Inferior parietal cortex (tissue), 1 donor: ENCODE results near the gene KCNN1.
"Not testable (repeated sequence)": the region's sequence is repeated elsewhere in the genome, so short reads cannot be mapped to it uniquely, and the experiment has no call there.

ENCODE experiments used
- DNase-seq: peaks from one replicate; pipeline ENCODE4 v3.0.0-alpha.2; 2016; ENCODE audit errors: extremely low spot score

The KCNN1 gene

DNA sequence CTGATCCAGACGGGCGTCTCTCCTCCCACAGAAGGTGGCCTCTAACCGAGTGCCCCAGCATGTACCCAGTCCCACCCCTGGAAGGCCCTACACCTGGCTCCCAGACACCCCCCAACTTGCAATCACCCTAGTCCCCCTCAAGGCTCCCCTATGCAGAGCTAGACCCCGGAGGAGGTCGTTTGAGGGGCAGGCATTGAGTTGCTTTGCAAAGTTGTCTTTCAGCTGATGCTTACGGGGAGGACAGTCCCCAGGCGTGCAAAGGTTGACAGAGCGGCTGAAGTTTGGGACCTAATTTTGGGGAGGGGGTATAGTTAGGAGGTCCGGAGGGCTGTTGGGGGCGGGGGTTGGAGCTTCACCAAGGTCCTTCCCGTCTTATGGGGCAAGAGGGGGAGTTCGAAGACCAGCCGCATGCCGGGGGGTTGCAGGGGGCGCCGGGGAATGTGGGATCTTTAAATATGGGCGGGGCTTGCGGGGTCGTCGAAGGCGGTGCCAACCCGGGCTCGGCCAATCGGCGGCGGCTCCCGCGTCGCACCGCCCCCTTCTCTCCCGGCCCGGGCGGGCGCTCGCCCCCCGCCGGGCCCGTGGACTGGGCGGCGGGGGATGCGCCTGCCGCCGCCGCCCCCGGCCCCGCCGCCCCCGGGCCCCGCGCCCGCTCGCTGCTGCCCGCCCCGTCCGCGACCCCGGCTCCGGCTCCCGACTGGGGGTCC is at the start of gene KCNN1:
Gene KCNN1 (plus strand): TSS at position 558 of the 707 bp plus-strand sequence. CDS start 6,782 bp downstream, outside the sequence.
- DNase-seq: no peak

- DNase-seq: not testable (repeated sequence)
These were observed 48.8 kb upstream of the KCNN1 start for GRCh38 chr19:17918151-17918550.

DNA sequence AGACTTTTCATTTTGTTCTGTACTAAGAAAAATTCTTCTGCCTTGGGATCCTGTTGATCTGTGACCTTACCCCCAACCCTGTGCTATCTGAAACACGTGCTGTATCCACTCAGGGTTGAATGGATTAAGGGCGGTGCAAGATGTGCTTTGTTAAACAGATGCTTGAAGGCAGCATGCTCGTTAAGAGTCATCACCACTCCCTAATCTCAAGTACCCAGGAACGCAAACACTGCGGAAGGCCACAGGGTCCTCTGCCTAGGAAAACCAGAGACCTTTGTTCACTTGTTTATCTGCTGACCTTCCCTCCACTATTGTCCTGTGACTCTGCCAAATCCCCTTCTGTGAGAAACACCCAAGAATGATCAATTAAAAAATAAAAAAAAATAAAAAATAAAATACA is 47.8 kb upstream of the KCNN1 start:
- not testable (repeated sequence) for DNase-seq

GRCh38 chr19:17920527-17920926 is 46.4 kb upstream of the KCNN1 start:
- no peak for DNase-seq

DNA sequence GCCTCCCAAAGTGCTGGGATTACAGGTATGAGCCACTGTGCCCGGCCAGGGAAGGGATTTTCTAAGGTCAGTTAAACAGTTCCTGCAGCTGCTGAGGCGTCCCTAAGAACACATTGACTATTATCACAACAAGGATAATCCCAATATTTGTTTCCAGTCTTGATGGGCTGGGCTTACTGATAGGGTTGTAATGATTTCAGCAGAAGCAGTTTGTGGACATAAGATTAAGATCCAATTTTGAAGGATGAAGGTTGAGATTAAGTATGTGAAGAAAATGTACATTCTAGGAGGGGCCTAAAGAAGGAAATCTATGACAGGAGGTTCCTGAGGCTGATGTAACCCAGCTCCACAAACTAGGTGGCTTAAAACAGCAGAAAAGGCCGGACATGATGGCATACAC is 44.8 kb upstream of the KCNN1 start:
- DNase-seq: no peak

GRCh38 chr19:17926044-17926443 is 40.9 kb upstream of the KCNN1 start:
- DNase-seq: no peak

DNA sequence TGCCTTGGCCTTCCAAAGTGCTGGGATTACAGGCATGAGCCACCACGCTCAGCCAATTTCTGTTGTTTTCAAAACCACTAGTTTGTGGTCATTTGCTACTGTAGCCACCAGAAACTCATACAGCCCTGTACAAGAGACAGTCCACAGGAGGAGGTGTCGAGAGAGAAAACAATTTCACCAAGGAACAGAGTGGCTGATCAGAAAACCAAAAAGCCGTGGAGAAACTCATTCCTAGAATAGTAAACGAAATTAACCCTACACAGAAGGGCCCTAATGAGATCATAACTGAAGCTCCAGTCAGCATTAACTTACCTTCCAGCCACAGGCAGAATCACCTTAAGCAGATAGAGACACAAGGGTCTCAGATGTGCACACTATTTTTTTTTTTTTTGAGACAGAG is 37.9 kb upstream of the KCNN1 start:
- no peak for DNase-seq

DNA sequence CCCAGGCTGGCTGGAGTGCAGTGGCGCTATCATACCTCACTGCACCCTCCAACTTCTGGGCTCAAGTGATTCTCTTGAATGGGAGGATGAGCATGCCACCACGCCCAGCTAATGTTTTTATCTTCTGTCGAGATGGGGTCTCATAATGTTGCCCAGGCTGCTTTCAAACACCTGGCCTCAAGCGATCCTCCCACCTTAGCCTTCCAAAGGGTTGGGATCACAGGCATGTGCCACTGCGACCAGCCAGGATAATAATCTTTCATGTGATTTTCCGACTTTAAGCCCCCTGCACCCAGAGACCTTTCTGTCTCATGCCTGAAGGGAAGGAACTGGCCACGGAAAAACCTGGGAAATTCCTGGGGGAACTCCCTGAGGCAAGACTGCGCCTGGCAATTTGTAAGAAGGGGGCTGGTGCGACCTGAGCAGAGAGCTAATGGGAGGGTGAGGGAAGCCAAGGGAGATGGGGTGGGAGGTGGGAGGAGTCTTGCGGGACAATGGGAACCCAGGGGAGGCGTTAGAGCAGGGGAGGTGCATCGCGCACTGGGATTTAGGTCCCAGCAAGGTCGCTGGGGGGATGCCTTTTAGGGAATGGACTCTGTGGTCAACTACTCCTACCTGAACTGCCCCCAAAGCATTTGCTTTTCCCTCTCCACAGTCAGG is 35.2 kb upstream of the KCNN1 start:
- no peak for DNase-seq

- peak; percentile 88 for DNase-seq
These were observed 34.2 kb upstream of the KCNN1 start, which contains the start of gene CCDC124 for GRCh38 chr19:17932485-17933338. Gene CCDC124, plus strand, starts transcription at chr19:17933015. Its CDS starts 3,406 bp downstream, at chr19:17936421.

- DNase-seq: no peak
These were observed 33.3 kb upstream of the KCNN1 start for GRCh38 chr19:17933414-17934129.

DNA sequence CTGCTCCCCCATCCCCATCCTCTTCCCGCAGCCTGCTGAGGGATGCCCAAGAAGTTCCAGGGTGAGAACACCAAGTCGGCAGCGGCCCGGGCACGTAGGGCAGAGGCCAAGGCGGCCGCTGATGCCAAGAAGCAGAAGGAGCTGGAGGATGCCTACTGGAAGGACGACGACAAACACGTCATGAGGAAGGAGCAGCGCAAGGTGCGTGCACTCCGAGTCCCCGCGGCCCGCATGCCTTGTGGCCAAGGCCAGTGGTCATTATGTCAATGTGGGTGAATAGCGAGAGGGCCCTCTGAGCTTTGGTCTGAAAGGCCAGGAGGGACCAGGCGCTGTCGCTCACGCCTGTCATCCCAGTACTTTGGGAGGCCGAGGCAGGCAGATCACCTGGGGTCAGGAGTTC is 30.5 kb upstream of the KCNN1 start:
- DNase-seq: no peak

GRCh38 chr19:17937371-17937900 is 29.5 kb upstream of the KCNN1 start:
- no peak for DNase-seq

DNA sequence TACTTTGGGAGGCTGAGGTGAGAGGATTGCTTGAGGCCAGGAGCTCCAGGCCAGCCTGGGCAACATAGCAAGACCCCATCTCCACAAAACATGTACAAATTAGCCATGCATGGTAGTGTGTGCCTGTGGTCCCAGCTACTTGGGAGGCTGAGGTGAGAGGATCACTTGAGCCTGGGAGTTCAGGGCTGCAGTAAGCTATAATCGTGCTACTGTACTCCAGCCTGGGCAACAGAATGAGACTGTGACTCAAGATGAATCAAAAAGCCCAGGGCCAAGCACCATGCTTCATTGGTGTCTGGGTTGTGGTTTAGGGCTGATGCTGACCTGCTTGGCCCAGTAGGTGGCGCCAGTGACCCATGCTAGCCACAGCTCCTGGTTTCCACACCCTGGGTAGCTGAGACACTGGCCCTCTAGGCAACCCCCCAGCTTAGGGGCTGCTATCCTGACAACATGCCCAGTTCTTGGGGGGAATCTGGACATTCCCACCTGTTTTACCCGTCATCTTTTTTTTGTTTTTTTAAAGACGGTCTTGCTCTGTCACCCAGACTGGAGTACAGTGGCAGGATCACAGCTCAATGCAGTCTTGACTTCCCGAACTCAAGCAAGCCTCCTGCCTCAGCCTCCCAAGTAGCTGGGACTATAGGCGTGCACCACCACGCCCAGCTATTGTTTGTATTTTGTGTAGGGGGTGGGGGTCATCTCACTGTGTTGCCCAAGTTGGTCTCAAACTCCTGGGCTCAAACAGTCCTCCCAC is 28.6 kb upstream of the KCNN1 start:
- peak; percentile 80 for DNase-seq

DNA sequence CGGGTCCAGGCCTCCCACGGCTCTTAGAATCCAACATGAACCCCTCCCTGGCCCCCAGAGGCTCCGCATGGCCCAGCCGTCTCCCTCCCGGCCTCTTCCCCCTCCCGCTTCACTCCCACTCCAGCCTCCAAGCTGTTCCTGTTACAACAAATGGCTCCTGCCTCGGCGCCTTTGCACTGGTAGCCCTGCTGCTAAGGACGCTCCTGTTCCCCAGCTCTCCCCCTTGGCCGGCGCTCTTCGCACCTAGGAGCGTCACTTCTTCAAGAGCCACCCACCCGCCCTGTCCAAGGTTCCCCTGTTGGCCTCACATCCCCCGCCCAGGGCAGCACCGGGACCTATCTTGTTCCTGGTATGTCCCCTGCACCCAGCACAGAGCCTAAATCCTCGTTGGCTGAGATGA is 24.7 kb upstream of the KCNN1 start:
- DNase-seq: no peak

- DNase-seq: no peak
These were observed 24.2 kb upstream of the KCNN1 start for GRCh38 chr19:17942582-17943273.

DNA sequence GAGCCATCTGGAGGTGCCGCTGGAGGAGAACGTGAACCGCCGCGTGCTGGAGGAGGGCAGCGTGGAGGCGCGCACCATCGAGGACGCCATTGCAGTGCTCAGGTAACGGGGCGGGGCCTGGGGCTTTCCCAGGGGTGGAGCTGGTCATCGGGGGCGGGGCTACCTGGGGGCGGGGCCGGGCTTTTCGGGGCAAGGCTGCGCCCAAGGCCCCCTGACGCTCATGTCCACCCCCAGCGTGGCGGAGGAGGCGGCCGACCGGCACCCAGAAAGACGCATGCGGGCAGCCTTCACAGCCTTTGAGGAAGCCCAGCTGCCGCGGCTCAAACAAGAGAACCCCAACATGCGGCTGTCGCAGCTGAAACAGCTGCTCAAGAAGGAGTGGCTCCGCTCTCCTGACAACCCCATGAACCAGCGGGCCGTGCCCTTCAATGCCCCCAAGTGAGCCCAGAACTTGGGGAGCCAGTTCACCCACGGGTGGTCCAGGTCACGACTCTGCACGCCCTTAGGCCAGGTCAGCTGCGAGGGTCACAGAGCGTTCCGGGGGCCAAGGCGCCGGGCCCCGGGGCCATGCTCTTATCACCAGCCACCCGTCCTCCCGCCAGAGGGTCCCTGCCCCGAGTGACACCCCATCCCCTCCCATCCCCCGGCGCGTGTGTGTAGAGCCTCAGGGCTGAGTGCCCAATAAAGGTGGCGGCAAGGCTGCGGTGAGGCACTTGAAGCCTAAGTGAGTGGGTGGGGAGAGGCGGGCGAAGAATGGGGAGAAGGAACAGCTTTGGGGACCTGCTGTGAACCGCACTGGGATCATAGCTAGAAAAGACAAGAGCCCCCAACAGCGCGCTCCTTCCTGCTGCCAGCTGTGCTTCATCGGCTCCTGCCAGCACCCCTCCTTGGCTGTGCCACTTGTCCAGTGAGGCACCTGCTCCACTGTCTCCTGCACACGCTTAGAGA is 23.4 kb upstream of the KCNN1 start:
- DNase-seq: no peak

GRCh38 chr19:17944301-17944700 is 22.6 kb upstream of the KCNN1 start:
- DNase-seq: no peak

GRCh38 chr19:17946965-17947784 is 19.7 kb upstream of the KCNN1 start:
- DNase-seq: no peak
